HG02571 (cell line): ENCODE data around the gene FBXW9.
"Not testable (repeated sequence)": the region's sequence is repeated elsewhere in the genome, so short reads cannot be mapped to it uniquely, and the experiment has no call there.

Experiments used
- ATAC-seq: cut with Tn5 transposase; IDR thresholded peaks from one replicate; pipeline ENCODE4 v1.9.1; 2021; ENCODE audit warnings: mild to moderate bottlenecking, moderate library complexity; ENCODE audit not compliant: unreplicated experiment

FBXW9 gene

DNA sequence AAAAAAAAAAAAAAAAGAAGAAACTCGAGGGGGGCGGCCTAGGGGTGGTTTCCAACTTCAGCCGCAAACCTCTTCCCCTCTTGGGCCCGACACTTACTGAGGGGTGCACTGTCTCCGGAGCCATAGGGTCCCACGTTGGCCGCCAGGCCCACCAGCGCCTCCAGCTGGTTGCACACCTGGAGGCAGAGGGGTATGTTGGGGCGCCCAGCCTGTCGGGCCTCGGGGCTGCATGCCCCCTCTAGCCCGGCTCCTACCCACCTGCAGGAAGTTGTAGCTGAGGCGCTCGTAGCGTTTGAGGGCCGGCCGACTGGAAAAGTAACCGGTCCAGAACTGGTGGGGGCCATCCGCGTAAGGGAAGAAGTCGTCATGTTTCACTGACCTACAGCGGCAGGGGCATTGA lies 38.5 kb downstream of the FBXW9 start:
- no peak for ATAC-seq

DNA sequence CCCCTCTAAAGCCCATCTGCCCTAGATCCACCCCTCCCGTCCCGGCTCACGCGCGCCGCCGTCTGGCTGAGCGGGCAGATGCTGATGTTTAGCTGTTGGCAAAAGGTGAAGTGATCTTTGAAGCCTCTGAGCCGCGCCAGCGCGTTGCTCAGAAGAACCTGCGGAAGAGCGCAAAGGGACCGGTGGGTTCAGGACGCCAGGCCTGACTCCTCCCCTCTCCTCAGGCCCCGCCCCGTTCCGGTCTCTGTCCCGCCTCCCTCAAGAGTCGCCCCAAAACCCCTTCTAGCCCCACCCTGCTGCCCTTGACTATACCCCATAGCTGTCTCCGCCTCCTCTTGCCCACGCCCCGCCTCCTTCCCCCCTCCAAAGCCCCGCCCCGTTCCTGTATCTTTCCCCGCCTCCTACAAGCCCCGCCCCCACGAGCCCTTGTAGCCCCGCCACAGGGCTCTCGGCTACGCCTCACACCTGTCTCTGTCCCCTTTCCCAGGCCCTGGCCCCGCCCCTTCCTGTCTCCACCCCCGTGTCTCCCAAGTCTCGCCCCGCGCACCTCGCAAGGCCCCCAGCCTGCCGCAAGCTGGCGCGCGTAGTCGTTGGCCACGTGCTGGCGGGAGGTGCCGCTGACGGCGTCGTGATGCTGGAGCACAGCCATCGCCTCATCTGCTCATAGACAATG lies 39.4 kb downstream of the FBXW9 start:
- no peak for ATAC-seq

DNA sequence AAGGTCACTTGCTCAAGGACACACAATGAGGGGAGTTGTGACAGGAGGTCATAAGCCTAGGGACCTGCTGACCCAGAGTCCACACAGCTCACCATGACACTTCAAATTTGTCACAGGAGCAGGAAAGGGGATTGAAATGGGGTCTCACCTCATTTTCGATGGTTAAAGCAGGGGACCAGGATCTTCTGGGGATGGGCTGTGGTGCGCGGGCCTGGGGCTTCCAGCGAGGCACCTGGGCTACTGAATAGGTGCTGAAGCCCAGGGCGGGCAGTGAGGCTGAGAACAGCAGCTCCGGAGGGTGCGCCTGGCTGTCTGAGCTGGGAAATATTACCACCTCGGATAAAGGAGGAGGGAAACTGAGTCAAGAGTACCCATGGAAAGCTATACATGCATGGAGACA lies 40.9 kb downstream of the FBXW9 start:
- ATAC-seq, result no peak

DNA sequence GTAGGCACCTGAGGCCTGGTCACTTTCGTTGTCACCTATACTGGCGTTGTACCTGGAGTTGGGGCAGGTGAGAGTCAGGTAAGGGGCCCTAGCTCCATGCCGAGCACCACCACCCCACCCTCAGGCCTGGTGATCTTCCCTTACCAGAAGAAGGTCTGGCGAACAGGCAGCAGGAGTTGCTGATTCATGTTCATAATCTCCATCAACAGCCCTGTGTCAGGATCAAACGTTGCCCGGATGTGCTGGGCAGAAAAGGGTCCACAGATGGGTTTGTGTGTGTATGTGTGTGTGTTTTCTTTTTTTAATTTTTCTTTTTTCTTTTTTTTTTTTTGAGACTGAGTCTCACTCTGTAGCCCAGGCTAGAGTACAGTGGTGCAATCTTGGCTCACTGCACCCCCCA lies 44.2 kb downstream of the FBXW9 start:
- ATAC-seq, result no peak

DNA sequence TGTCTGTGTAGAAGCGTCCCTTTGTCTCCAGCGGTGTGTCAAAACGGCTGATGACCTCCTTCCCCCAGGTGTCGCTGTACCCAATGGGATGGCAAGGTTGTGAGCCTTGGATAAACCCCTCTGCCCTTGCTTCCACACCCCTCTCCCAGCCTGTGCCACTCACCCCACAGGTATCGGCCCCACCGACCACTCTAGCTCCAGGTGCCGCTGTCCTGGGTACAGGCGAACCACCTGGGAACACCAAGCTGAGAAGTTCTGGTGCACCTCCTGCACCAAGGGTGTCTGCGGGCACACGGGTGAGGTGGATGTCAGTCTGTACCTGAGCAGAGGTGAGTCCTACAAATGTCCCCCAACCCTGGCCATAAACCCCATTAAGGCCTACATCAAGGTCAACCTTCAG lies 46.5 kb downstream of the FBXW9 start:
- no peak for ATAC-seq

GRCh38 chr19:12648088-12648487 lies 48.3 kb downstream of the FBXW9 start:
- no peak for ATAC-seq

DNA sequence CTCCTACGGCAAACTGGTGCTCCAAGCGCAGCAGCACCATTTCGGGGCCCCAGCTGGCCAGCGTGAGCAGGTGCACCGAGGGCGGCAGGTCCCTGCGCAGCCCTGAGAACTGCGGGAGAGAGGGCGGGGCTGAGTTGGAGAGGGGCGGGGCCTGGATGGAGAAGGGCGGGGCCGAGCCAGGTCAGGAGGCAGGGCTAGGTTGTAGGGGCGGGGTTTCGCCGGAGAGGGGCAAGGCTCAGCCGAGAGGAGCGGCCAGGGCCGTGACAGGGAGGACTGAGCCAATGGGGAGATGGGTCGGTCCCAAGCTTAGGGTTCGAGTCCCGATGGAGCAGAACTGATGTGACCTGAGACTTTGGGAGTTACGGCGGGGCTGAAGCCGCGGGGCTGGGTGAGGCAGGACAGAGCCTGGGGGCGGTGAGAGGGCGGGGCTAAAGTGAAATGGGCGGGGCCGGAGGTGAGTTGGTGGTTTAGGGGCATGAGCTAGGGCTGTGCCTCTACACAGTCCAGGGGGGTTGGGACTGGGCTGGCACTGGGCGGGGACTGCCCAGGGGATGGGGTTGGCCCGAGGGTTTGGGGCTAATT lies 48.9 kb downstream of the FBXW9 start:
- ATAC-seq, result no peak

DNA sequence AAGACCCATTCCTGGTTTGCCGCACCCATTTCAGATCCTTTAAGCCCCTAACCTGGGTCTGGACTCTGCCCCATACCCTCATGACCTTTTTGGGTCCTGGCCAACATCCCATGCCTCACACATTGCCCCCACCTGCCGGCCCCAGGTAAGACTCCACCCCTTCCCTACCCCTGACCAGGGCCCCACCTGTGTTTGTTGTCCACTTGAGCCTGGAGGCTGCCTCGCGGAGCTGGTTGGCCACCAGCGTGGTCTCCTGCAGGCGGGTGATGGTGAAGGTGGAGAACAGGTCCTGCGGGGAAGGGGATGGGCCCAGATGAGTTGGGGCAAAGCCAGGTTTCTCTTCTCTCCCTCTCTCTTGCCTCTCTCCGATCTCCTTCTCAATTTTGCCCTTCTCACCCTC lies 49.4 kb downstream of the FBXW9 start:
- ATAC-seq, result no peak

DNA sequence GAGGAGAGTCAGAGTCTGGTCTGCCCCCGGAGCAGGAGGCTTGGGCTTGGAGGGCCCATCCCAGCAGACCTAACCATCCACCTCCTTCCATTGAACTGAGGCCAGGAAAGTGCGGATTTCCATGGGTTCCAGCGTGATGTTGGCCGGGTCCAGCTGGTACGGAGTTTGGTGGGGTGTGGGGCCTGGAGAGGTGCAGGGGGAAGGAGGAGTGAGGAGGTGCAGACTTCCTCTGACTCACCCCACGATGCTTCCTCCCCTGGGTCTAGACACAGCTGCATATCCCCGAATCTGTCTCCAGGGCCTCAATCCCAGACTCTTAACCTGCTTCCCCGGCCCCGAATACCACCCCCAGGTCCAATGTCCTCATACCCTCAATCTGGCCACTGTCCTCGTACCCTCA lies 49.9 kb downstream of the FBXW9 start:
- no peak for ATAC-seq

DNA sequence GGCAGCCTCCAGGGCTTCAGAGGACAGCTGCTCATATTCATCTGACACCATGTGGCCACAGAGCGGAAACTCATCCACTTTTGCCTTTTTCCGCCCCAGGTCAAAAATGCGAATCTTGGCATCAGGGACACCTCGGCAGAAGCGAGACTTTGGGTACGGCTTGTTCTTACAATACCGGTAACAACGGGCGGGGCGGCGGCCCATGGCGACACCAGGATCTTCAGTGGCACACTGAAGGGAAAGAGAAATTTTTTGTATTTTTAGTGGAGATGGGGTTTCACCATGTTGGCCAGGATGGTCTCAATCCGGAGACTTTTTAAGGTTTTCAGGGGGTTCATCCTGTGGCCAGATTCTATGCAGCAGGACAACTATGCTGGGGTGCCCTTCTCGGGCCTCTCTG lies 52.7 kb downstream of the FBXW9 start:
- ATAC-seq, result not testable (repeated sequence)

- no peak for ATAC-seq
These were observed 53.9 kb downstream of the FBXW9 start for GRCh38 chr19:12642506-12642905.

DNA sequence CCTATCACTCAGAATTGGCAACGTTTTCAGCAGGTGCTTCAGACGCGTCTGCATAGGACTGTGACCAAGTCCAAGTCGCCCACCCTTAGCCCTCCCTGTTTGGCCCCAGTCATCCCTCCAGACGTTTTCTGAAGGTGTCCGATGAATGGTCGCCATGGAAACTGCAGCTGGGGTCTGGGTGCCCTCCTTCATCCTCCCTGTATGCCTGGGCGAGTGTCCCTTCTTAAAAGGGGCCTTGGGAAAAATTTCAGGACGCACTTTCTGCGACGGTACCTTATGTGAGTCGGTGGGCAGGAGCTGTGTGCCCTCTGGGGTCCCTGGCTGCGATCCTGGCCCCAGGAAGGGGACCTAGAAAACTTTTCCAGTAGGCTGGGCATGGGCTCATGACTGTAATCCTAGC lies 55.0 kb downstream of the FBXW9 start:
- no peak for ATAC-seq

GRCh38 chr19:12639901-12640613 lies 56.4 kb downstream of the FBXW9 start:
- ATAC-seq, result no peak
